ENCODE results near the gene KRTAP10-9. TPM values are rescaled to one million over a fixed set of nuclear protein-coding genes. Genes with fewer than 3 reads are reported as not detected.

The KRTAP10-9 gene
- total and polyA plus RNA-seq, 2 of the 8 experiments (the other 6 are each of a cell fraction or from before 2014, with no cell fraction given) = not detected

- H2BK20ac ChIP-seq (ENCODE audit: low read length) = no peak overlapping the region
- no peaks in the 10 kb centered on the region; a peak in 1 of 7 replicates for H3K4me1 ChIP-seq (replicated peaks in 1 of 4; ENCODE audit: control insufficient read depth in 3 of 4, insufficient read depth in 4 of 4, low read length in 3 of 4)
- CTCF ChIA-PET (ENCODE audit: partially characterized antibody) = interaction anchor here (0.6 to 1.6 kb wide), 5 partner anchors 15 to 198 kb away, joined by 3 to 4 read pairs (median 3); no protein-coding TSS in a partner anchor
- no peak overlapping the region for H2BK5ac ChIP-seq (ENCODE audit: low read depth, low read length)
- peaks cover 0 to 9% of the 10 kb centered on the region in 2 experiments; a peak in 2 of 4 replicates for H3K9me3 ChIP-seq (ENCODE audit: insufficient read depth in 2 of 2, low read depth in 1 of 2, low read length in 1 of 2)
- no peaks in the 10 kb centered on the region for H3K79me2 ChIP-seq (ENCODE audit: control insufficient read depth in 1 of 2, insufficient read depth in 2 of 2, low read length in 2 of 2)
- WGBS, 2 experiments (ENCODE audit: extremely low coverage in 1 of 2, insufficient coverage in 1 of 2, insufficient read length in 1 of 2, insufficient replicate concordance in 2 of 2, low coverage in 1 of 2, low lambda C conversion rate in 2 of 2, missing lambda C conversion rate in 1 of 2) = 81% methylated on average over 3 of the region's 3 CpGs; no CpG with 5 or more reads in 1 of the 2 experiments
- no peak overlapping the region for H3K14ac ChIP-seq (ENCODE audit: insufficient read length)
- no peak overlapping the region for H2AFZ ChIP-seq (ENCODE audit: low read length)
- H3K27ac ChIP-seq (ENCODE audit: low read depth, low read length) = no peak overlapping the region
- no peak overlapping the region for H3K9ac ChIP-seq (replicated peaks in 1 of 4; ENCODE audit: extremely low read depth in 1 of 4, low read depth in 3 of 4, low read length in 3 of 4)
- no peak overlapping the region for H2BK120ac ChIP-seq (replicated peaks; ENCODE audit: low read depth, low read length)
- H3K23me2 ChIP-seq (ENCODE audit: low read depth, low read length) = no peaks in the 10 kb centered on the region
- no peak overlapping the region for H3K4me2 ChIP-seq (ENCODE audit: insufficient read depth in 1 of 2, low read depth in 2 of 2, low read length in 2 of 2)
- H2BK12ac ChIP-seq (ENCODE audit: low read depth, low read length) = no peak overlapping the region
- no peak for FAIRE-seq
- H3K4me3 ChIP-seq (ENCODE audit: extremely low read depth in 1 of 4, insufficient read depth in 2 of 4, low read depth in 3 of 4, low read length in 4 of 4) = no peak overlapping the region
- no peaks in the 10 kb centered on the region for H3K79me1 ChIP-seq (ENCODE audit: low read depth, low read length)
- H4K8ac ChIP-seq (ENCODE audit: extremely low read depth, insufficient read depth, low read length) = no peak overlapping the region
- no peak overlapping the region for H3K4ac ChIP-seq (replicated peaks; ENCODE audit: insufficient read length, low read depth, low read length)
- H4K91ac ChIP-seq (replicated peaks; ENCODE audit: insufficient read length, low read length) = no peak overlapping the region
- no peak for DNase-seq (ENCODE audit: low read depth in 1 of 2, low spot score in 2 of 2)
- POLR2A ChIA-PET (ENCODE audit: partially characterized antibody) = no interaction called here
- H4K5ac ChIP-seq (ENCODE audit: insufficient read length, low read depth, low read length) = no peak overlapping the region
- no peak overlapping the region for H2BK15ac ChIP-seq (ENCODE audit: low read length)
- H3K27me3 ChIP-seq (replicated peaks in 1 of 4; ENCODE audit: control insufficient read depth in 3 of 4, extremely low read depth in 1 of 4, insufficient read depth in 3 of 4, low read length in 3 of 4) = no peaks in the 10 kb centered on the region
- H3K36me3 ChIP-seq (ENCODE audit: control insufficient read depth in 2 of 4, insufficient read depth in 4 of 4, low read length in 3 of 4) = no peaks in the 10 kb centered on the region
- no peak overlapping the region for H2AK5ac ChIP-seq (ENCODE audit: low read depth, low read length)
- no peak overlapping the region for H3K56ac ChIP-seq (replicated peaks; ENCODE audit: insufficient read length, low read depth, low read length)
- H3K23ac ChIP-seq (ENCODE audit: insufficient read length) = no peak overlapping the region
- H4K20me1 ChIP-seq (replicated peaks in 1 of 2; ENCODE audit: control insufficient read depth in 1 of 2, insufficient read depth in 2 of 2, low read length in 2 of 2) = no peaks in the 10 kb centered on the region
- H3K18ac ChIP-seq (ENCODE audit: extremely low read depth, low read length) = no peak overlapping the region
- TF ChIP-seq RXRA (IDR thresholded peaks at IDR 0.05; ENCODE audit: insufficient read depth, low read depth, low read length) (no peak), BCL11A (IDR thresholded peaks at IDR 0.05; ENCODE audit: low read depth in 2 of 2, low read length in 2 of 2) (no peak), SRF (IDR thresholded peaks at IDR 0.05; ENCODE audit: low read depth, low read length) (no peak), MAFK (IDR thresholded peaks at IDR 0.05; ENCODE audit: low read depth, low read length) (no peak), KDM5A (IDR thresholded peaks at IDR 0.05; ENCODE audit: low read length) (no peak), USF2 (IDR thresholded peaks at IDR 0.05; ENCODE audit: low read length) (no peak), GTF2F1 (IDR thresholded peaks at IDR 0.05; ENCODE audit: borderline replicate concordance, low read depth, low read length) (no peak), SP4 (IDR thresholded peaks at IDR 0.05; ENCODE audit: low read length) (no peak), CREB1 (IDR thresholded peaks at IDR 0.05) (no peak), CBX8 (IDR thresholded peaks at IDR 0.05; ENCODE audit: borderline replicate concordance, low read depth, low read length) (no peak), MAX (IDR thresholded peaks at IDR 0.05) (no peak)
- TF ChIP-seq, protein P1, sequence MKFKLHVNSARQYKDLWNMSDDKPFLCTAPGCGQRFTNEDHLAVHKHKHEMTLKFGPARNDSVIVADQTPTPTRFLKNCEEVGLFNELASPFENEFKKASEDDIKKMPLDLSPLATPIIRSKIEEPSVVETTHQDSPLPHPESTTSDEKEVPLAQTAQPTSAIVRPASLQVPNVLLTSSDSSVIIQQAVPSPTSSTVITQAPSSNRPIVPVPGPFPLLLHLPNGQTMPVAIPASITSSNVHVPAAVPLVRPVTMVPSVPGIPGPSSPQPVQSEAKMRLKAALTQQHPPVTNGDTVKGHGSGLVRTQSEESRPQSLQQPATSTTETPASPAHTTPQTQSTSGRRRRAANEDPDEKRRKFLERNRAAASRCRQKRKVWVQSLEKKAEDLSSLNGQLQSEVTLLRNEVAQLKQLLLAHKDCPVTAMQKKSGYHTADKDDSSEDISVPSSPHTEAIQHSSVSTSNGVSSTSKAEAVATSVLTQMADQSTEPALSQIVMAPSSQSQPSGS (IDR thresholded peaks at IDR 0.05; ENCODE audit: low read length) = no peak
Measured at GRCh38 chr21:44581158-44581557, 45.7 kb upstream of the KRTAP10-9 start.

Measured in H1 (cell line).